Right lobe of liver (tissue), 4 donors: ENCODE data around the gene WDR3.

Experiments used
- POLR2A ChIP-seq: fragments of 450-650 bp; IDR thresholded peaks from one replicate; pipeline ENCODE4 v1.6.1; 2017; ENCODE audit warnings: antibody characterized with exemption, mild to moderate bottlenecking
- TF ChIP-seq, protein P1 (sequence below), 4 donors: fragments of 200-600 bp in 3 of 4; fragments of 450-650 bp in 1 of 4; IDR thresholded peaks; one replicate each; pipeline versions ENCODE4 v1.5.1 to v1.8.0; 2016 to 2022; ENCODE audit warnings: antibody characterized with exemption in 4 of 4, mild to moderate bottlenecking in 2 of 4
- donor health status: DM: no; HTN: no; CAD: no.
- donor health status: DM: no; HTN: no; CAD: no.
- donor health status: DM: no; HTN: yes; CAD: no.

DNA sequence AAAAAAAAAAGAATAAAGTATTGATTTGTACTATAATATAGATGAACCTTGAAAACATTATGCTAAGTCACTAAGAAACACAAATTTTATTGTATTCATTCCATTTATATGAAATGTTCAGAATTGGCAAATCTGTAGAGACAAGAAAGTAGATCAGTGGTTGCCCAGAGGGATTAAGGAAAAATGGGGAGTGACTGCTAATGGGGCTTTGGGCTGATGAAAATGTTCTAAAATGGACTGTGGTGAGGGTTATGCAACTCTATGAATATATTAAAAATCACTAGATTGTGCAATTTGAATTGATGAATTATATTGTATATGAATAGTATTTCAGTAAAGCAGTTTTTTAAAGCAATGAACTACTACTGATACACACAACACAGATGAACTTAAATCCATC is 10.2 kb upstream of the WDR3 start:
- TF ChIP-seq, protein P1, sequence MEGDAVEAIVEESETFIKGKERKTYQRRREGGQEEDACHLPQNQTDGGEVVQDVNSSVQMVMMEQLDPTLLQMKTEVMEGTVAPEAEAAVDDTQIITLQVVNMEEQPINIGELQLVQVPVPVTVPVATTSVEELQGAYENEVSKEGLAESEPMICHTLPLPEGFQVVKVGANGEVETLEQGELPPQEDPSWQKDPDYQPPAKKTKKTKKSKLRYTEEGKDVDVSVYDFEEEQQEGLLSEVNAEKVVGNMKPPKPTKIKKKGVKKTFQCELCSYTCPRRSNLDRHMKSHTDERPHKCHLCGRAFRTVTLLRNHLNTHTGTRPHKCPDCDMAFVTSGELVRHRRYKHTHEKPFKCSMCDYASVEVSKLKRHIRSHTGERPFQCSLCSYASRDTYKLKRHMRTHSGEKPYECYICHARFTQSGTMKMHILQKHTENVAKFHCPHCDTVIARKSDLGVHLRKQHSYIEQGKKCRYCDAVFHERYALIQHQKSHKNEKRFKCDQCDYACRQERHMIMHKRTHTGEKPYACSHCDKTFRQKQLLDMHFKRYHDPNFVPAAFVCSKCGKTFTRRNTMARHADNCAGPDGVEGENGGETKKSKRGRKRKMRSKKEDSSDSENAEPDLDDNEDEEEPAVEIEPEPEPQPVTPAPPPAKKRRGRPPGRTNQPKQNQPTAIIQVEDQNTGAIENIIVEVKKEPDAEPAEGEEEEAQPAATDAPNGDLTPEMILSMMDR (IDR thresholded peaks at IDR 0.05), result no peak
- TF ChIP-seq POLR2A, result no peak
